ENCODE results near the gene C1RL.

GRCh38 chr12:7066596-7066995, 42.4 kb downstream of the C1RL start:
- no peak for TF ChIP-seq CTCF (IDR thresholded peaks at IDR 0.05; ENCODE audit: low read depth, low read length, missing input control)
- TF ChIP-seq REST (IDR thresholded peaks at IDR 0.05), result no peak
- no peak for TF ChIP-seq RAD21 (IDR thresholded peaks at IDR 0.05)
- no peak for TF ChIP-seq MAX (IDR thresholded peaks at IDR 0.05)
